ENCODE results near the gene TRIM8. TPM values are rescaled to one million over a fixed set of nuclear protein-coding genes. Genes with fewer than 3 reads are reported as not detected.

The TRIM8 gene
- total and polyA plus RNA-seq, 2 experiments from 2014 or later: 37.5 to 108 TPM

- in situ Hi-C loops (cut with MboI): no loop called here
- H3K9me2 ChIP-seq (ENCODE audit: insufficient read depth): no peaks in the 10 kb centered on the region
- no peak for DNase-seq
- H2AFZ ChIP-seq: no peak overlapping the region
- 0 out of 2 replicates have a peak, but pooled peaks cover 5% of the 10 kb centered on the region for H3F3A ChIP-seq (ENCODE audit: insufficient read depth)
- WGBS, 2 experiments (ENCODE audit: low coverage in 1 of 2, low lambda C conversion rate in 2 of 2, missing lambda C conversion rate in 2 of 2): 91 to 93% methylated on average over 7 of the region's 7 CpGs
- H3K79me2 ChIP-seq (ENCODE audit: insufficient read depth): peaks cover 77% of the 10 kb centered on the region
- H3K4me3 ChIP-seq: no peak overlapping the region
- peaks cover 17% of the 10 kb centered on the region; the same call in 1 of the 2 replicates for H4K20me1 ChIP-seq (ENCODE audit: insufficient read depth)
- no peaks in the 10 kb centered on the region for H3K27me3 ChIP-seq (replicated peaks; ENCODE audit: insufficient read depth)
- peaks cover 24% of the 10 kb centered on the region for H3K36me3 ChIP-seq (ENCODE audit: low read depth)
- TF ChIP-seq EZH2 (IDR thresholded peaks at IDR 0.05; ENCODE audit: insufficient read depth, poor library complexity, severe bottlenecking) (no peak), EZH2phosphoT487 (IDR thresholded peaks at IDR 0.05; ENCODE audit: insufficient read depth, low read depth) (no peak)
- H3K9me3 ChIP-seq (ENCODE audit: low read depth): no peaks in the 10 kb centered on the region
- H3K27ac ChIP-seq: no peak overlapping the region
- no peak overlapping the region for H3K4me2 ChIP-seq (ENCODE audit: unreplicated experiment)
- peaks cover 10% of the 10 kb centered on the region for H3K4me1 ChIP-seq (ENCODE audit: insufficient read depth)
- no peak overlapping the region for H3K9ac ChIP-seq
Measured at GRCh38 chr10:102654566-102654965, 10.3 kb downstream of the TRIM8 start.

DNA sequence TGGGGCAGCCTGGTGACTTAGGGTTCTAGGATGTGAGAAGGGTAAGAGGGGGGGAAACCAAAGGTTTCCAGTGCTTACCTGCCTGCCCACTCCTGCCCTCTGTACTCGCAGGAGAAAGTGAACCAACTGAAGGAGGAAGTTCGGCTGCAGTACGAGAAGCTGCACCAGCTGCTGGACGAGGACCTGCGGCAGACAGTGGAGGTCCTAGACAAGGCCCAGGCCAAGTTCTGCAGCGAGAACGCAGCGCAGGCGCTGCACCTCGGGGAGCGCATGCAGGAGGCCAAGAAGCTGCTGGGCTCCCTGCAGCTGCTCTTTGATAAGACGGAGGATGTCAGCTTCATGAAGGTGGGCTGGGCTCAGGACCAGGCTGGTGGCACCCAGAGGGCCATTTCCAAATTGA is 10.7 kb downstream of the TRIM8 start:
- Histone ChIP-seq H3K9ac (no peak overlapping the region), H3K36me3 (ENCODE audit: low read depth) (peaks cover 24% of the 10 kb centered on the region), H3K79me2 (ENCODE audit: insufficient read depth) (peaks cover 73% of the 10 kb centered on the region), H3K9me3 (ENCODE audit: low read depth) (no peaks in the 10 kb centered on the region), H4K20me1 (ENCODE audit: insufficient read depth) (peaks cover 17% of the 10 kb centered on the region; the same call in 1 of the 2 replicates), H3K4me3 (no peak overlapping the region), H3F3A (ENCODE audit: insufficient read depth) (0 out of 2 replicates have a peak, but pooled peaks cover 5% of the 10 kb centered on the region), H3K4me2 (ENCODE audit: unreplicated experiment) (no peak overlapping the region), H3K4me1 (ENCODE audit: insufficient read depth) (peaks cover 6% of the 10 kb centered on the region; the same call in 1 of the 2 replicates), H3K27ac (no peak overlapping the region), H3K9me2 (ENCODE audit: insufficient read depth) (no peaks in the 10 kb centered on the region), H2AFZ (no peak overlapping the region), H3K27me3 (replicated peaks; ENCODE audit: insufficient read depth) (no peaks in the 10 kb centered on the region)
- no peak for DNase-seq
- TF ChIP-seq EZH2phosphoT487 (IDR thresholded peaks at IDR 0.05; ENCODE audit: insufficient read depth, low read depth): no peak
- no peak for TF ChIP-seq EZH2 (IDR thresholded peaks at IDR 0.05; ENCODE audit: insufficient read depth, poor library complexity, severe bottlenecking)
- 89 to 95% methylated on average over 12 of the region's 12 CpGs for WGBS, 2 experiments (ENCODE audit: low coverage in 1 of 2, low lambda C conversion rate in 2 of 2, missing lambda C conversion rate in 2 of 2)
- in situ Hi-C loops (cut with MboI): no loop called here

DNA sequence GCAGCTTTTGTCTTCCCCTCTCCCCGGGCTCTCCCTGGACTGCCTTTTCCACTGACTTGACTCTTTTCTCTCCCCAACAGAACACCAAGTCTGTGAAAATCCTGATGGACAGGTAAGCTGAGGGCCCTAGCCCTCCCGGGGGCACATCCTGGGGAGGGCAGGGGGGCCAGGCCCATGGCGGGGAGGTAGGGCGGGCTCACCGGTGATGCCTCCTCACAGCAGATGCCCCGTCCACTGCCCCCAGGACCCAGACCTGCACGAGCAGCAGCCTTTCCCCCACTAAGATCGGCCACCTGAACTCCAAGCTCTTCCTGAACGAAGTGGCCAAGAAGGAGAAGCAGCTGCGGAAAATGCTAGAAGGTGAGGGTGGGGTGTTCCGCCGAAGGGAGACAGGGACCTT is 11.7 kb downstream of the TRIM8 start:
- H3K4me3 ChIP-seq: no peak overlapping the region
- H3K9me3 ChIP-seq (ENCODE audit: low read depth): no peaks in the 10 kb centered on the region
- H3K4me2 ChIP-seq (ENCODE audit: unreplicated experiment): no peak overlapping the region
- no peaks in the 10 kb centered on the region for H3K27me3 ChIP-seq (replicated peaks; ENCODE audit: insufficient read depth)
- in situ Hi-C loops (cut with MboI): no loop called here
- peaks cover 6% of the 10 kb centered on the region; the same call in 1 of the 2 replicates for H3K4me1 ChIP-seq (ENCODE audit: insufficient read depth)
- peaks cover 62% of the 10 kb centered on the region for H3K79me2 ChIP-seq (ENCODE audit: insufficient read depth)
- peaks cover 17% of the 10 kb centered on the region; the same call in 1 of the 2 replicates for H4K20me1 ChIP-seq (ENCODE audit: insufficient read depth)
- TF ChIP-seq EZH2phosphoT487 (IDR thresholded peaks at IDR 0.05; ENCODE audit: insufficient read depth, low read depth) (no peak), EZH2 (IDR thresholded peaks at IDR 0.05; ENCODE audit: insufficient read depth, poor library complexity, severe bottlenecking) (no peak)
- no peak overlapping the region for H3K27ac ChIP-seq
- peaks cover 24% of the 10 kb centered on the region for H3K36me3 ChIP-seq (ENCODE audit: low read depth)
- 91 to 93% methylated on average over 5 to 12 of the region's 12 CpGs for WGBS, 2 experiments (ENCODE audit: low coverage in 1 of 2, low lambda C conversion rate in 2 of 2, missing lambda C conversion rate in 2 of 2)
- no peak overlapping the region for H2AFZ ChIP-seq
- no peak for DNase-seq
- no peaks in the 10 kb centered on the region for H3K9me2 ChIP-seq (ENCODE audit: insufficient read depth)
- no peak overlapping the region for H3K9ac ChIP-seq
- H3F3A ChIP-seq (ENCODE audit: insufficient read depth): 0 out of 2 replicates have a peak, but pooled peaks cover 5% of the 10 kb centered on the region

GRCh38 chr10:102656791-102657371 is 12.6 kb downstream of the TRIM8 start:
- no peaks in the 10 kb centered on the region for H3K27me3 ChIP-seq (replicated peaks; ENCODE audit: insufficient read depth)
- WGBS, 2 experiments (ENCODE audit: low coverage in 1 of 2, low lambda C conversion rate in 2 of 2, missing lambda C conversion rate in 2 of 2): 95 to 98% methylated on average over 27 to 40 of the region's 42 CpGs
- H4K20me1 ChIP-seq (ENCODE audit: insufficient read depth): peaks cover 17% of the 10 kb centered on the region; the same call in 1 of the 2 replicates
- H3K4me3 ChIP-seq: no peak overlapping the region
- no peaks in the 10 kb centered on the region for H3K9me3 ChIP-seq (ENCODE audit: low read depth)
- H3K9ac ChIP-seq: no peak overlapping the region
- H3K79me2 ChIP-seq (ENCODE audit: insufficient read depth): peaks cover 54% of the 10 kb centered on the region
- no peak overlapping the region for H3K4me2 ChIP-seq (ENCODE audit: unreplicated experiment)
- H2AFZ ChIP-seq: no peak overlapping the region
- no peak for TF ChIP-seq EZH2phosphoT487 (IDR thresholded peaks at IDR 0.05; ENCODE audit: insufficient read depth, low read depth)
- TF ChIP-seq EZH2 (IDR thresholded peaks at IDR 0.05; ENCODE audit: insufficient read depth, poor library complexity, severe bottlenecking): no peak
- DNase-seq: no peak
- no peak overlapping the region for H3K27ac ChIP-seq
- H3K36me3 ChIP-seq (ENCODE audit: low read depth): peaks cover 24% of the 10 kb centered on the region
- no peaks in the 10 kb centered on the region for H3K9me2 ChIP-seq (ENCODE audit: insufficient read depth)
- peaks cover 10% of the 10 kb centered on the region; the same call in 1 of the 2 replicates for H3K4me1 ChIP-seq (ENCODE audit: insufficient read depth)
- in situ Hi-C loops (cut with MboI): no loop called here
- H3F3A ChIP-seq (ENCODE audit: insufficient read depth): 0 out of 2 replicates have a peak, but pooled peaks cover 5% of the 10 kb centered on the region

All from GM23248 (cell line).